SH-SY5Y (cell line): ENCODE measurements around the gene TNS1.

Source experiments
- GATA2 ChIP-seq: IDR thresholded peaks from 2 replicates; pipeline ENCODE4 v1.6.1; 2011; ENCODE audit warnings: mild to moderate bottlenecking, low read depth, low read length
- GATA3 ChIP-seq: IDR thresholded peaks from 2 replicates; pipeline ENCODE4 v1.6.1; 2011; ENCODE audit warnings: low read depth, mild to moderate bottlenecking, low read length, moderate library complexity

DNA sequence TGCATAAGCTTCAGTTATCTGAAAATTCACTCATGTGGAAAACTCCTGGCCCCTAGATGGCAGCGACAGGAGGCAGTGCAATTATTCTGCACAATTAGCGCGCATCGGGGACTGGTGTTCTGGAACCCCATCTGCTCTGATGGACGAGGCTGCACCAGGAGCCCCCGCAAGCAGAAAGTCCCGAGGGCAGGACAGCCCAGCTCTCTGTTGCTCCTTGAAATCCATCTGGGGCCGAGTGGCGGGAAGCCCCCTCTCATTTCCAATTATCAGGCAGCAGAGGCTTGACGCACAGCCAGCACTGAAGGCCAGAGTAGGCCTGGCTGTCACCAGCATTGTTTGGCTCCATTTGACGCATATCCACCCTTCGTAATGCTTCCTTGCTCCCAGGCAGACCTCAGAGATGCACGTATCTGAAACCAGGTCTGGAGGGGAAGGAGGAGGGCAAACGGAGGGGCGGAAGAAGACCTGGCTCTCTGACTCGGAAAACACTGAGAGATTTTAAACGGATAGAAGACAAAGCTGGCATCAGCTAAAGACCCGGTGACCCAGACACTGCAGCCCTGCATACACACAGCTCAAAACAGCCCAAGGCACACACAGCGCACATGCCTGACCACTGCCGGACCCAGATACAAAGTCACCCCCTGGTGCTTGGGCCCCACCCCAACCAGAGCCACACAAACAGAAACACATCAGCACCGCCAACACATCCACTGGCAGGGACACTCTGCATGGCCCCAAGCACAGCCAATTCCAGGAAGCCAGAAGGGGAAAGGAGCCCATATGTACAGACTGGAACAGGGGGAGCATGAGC lies 69.8 kb downstream of the TNS1 start:
- TF ChIP-seq GATA2: no peak; the same call in none of the 2 replicates
- TF ChIP-seq GATA3: no peak
